Measurements from ENCODE around the gene SMIM26. TPM values are rescaled to one million over a fixed set of nuclear protein-coding genes. Genes with fewer than 3 reads are reported as not detected.

SMIM26 gene
- total and polyA plus RNA-seq, 4 donors, result 46.0 to 197 (median 87.9) TPM

Other genes with a start within 250 kb of the SMIM26 start
- 1 to 10 TPM; 2.3 to 2.5 TPM for gene DZANK1, start 100.4 kb upstream of the SMIM26 start, total RNA-seq
- gene DZANK1, start 100.4 kb upstream of the SMIM26 start, polyA plus RNA-seq, result 1 to 10 TPM in 1 of 2 donors, under 1 TPM in 1; 0.75 to 3.6 TPM
- 1 to 10 TPM; 7.3 to 8.2 TPM for gene POLR3F, start 100.0 kb upstream of the SMIM26 start, total RNA-seq
- 10 to 100 TPM in 1 of 2 donors, 1 to 10 TPM in 1; 5.6 to 20.4 TPM for gene POLR3F, start 100.0 kb upstream of the SMIM26 start, polyA plus RNA-seq
- gene RBBP9, start 70.2 kb upstream of the SMIM26 start, total RNA-seq, result 10 to 100 TPM; 13.6 to 17.7 TPM
- gene RBBP9, start 70.2 kb upstream of the SMIM26 start, polyA plus RNA-seq, result 1 to 10 TPM; 8.4 to 9.2 TPM
- 10 to 100 TPM; 30.6 to 37.5 TPM for gene SEC23B, start 59.5 kb upstream of the SMIM26 start, total RNA-seq
- 10 to 100 TPM in 1 of 2 donors, 1 to 10 TPM in 1; 8.9 to 14.4 TPM for gene SEC23B, start 59.5 kb upstream of the SMIM26 start, polyA plus RNA-seq
- gene DTD1, start 20.6 kb downstream of the SMIM26 start, total RNA-seq, result 10 to 100 TPM; 20.0 to 20.2 TPM
- gene DTD1, start 20.6 kb downstream of the SMIM26 start, polyA plus RNA-seq, result 10 to 100 TPM; 17.8 to 19.7 TPM
- not detected for gene SCP2D1, start 246.4 kb downstream of the SMIM26 start, total RNA-seq
- gene SCP2D1, start 246.4 kb downstream of the SMIM26 start, polyA plus RNA-seq, result not detected